Neural progenitor cell (in vitro differentiated cells): Measurements from ENCODE around the gene NTF3.
A peak's percentile ranks its signal among the peaks of the same experiment; 100 is the strongest.

ENCODE experiments used
- EZH2 ChIP-seq: fragments of 200-600 bp; sonication (generic); IDR thresholded peaks from 2 replicates; pipeline ENCODE4 v1.6.1; 2017; ENCODE audit warnings: antibody characterized with exemption, mild to moderate bottlenecking, moderate library complexity
- EZH2phosphoT487 ChIP-seq: fragments of 200-600 bp; sonication (generic); IDR thresholded peaks from 2 replicates; pipeline ENCODE4 v1.6.1; 2017; ENCODE audit warnings: antibody characterized with exemption
- TF ChIP-seq, protein P1 (sequence below): fragments of 200-600 bp; sonication (generic); IDR thresholded peaks from 2 replicates; pipeline ENCODE4 v1.5.1; 2017; ENCODE audit warnings: antibody characterized with exemption, mild to moderate bottlenecking

DNA sequence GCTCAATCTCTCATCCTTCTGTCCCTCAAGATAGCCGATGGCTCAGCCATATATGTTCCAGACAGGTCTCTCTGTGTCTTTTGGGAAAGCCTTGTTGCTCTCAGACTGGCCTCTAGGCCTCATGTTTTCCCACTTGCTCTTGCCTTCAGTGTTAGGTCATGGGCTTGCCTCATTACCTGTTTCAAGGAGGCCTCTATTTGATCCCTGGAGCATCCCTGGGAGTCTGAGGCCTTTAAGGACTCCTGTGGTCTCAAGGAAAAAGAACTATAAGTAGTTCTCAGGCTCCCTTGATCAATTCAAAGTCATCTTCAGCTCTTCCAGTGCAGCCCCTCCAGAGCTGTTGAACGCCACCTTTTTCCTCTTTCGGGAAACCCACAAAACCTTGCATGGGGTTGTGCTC is 47.9 kb downstream of the NTF3 start:
- TF ChIP-seq EZH2 (no peak), EZH2phosphoT487 (peak; percentile 20)
- TF ChIP-seq, protein P1, sequence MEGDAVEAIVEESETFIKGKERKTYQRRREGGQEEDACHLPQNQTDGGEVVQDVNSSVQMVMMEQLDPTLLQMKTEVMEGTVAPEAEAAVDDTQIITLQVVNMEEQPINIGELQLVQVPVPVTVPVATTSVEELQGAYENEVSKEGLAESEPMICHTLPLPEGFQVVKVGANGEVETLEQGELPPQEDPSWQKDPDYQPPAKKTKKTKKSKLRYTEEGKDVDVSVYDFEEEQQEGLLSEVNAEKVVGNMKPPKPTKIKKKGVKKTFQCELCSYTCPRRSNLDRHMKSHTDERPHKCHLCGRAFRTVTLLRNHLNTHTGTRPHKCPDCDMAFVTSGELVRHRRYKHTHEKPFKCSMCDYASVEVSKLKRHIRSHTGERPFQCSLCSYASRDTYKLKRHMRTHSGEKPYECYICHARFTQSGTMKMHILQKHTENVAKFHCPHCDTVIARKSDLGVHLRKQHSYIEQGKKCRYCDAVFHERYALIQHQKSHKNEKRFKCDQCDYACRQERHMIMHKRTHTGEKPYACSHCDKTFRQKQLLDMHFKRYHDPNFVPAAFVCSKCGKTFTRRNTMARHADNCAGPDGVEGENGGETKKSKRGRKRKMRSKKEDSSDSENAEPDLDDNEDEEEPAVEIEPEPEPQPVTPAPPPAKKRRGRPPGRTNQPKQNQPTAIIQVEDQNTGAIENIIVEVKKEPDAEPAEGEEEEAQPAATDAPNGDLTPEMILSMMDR: no peak
